GM21529 (cell line): ENCODE results near the gene C7orf25.

Experiments used
- ATAC-seq: cut with Tn5 transposase; IDR thresholded peaks from one replicate; pipeline ENCODE4 v1.9.1; 2021; ENCODE audit not compliant: unreplicated experiment

C7orf25 gene

DNA sequence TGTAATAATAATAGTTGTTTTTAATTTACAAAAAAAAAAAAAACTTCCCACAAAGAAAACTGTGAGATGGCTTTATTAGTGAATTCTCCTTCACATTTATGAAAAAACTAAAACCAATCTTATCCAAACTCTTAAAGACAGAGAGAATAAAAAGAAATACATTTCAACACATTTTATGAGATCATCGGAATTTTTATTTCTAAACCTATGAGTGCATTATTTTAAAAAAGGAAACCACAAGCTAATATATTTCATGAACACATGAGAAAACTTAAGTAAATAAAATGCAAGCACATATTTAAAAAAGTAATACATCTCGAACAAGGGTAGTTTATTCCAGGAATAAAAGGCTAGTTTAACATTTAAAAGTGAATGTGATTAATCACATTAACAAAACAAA lies 31.5 kb downstream of the C7orf25 start:
- ATAC-seq, result no peak

DNA sequence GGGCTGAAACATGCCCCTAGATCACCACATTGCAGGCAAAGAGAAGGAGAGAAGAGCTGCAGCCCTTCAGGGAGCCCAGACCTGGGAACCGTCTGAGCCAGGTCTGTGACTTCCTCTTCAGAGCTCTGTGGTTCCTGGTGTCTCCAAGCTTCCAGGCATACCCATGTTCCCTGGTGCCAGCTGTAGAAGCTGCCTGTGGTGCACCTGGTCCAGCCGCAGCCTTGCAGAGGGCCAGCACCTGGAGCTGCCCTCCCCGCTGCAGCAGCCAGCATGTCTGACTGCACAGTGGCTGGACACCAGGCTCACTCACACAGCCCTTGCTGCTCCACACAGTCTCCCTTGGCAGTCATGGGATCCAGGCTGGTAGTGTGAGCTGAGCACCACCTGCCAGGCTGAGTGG lies 33.6 kb downstream of the C7orf25 start:
- ATAC-seq, result no peak

DNA sequence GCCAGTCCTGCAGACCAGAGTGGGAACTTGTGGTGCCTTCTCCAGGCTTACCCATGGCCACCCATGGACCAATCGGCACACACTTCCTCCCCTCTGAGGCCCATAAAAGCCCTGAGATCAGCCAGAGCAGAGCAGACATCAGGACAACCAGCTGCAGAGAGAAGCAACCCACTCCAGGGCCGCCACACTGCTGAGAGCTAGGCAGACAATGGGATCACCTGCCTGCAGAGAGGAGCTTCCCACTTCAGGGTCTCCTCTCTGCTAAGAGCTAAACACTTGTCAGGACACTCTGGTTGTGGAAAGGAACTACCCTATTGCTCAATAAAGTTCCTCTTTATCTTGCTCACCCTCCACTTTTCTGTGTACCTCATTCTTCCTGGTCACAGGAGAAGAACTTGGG lies 34.0 kb downstream of the C7orf25 start:
- ATAC-seq, result no peak

DNA sequence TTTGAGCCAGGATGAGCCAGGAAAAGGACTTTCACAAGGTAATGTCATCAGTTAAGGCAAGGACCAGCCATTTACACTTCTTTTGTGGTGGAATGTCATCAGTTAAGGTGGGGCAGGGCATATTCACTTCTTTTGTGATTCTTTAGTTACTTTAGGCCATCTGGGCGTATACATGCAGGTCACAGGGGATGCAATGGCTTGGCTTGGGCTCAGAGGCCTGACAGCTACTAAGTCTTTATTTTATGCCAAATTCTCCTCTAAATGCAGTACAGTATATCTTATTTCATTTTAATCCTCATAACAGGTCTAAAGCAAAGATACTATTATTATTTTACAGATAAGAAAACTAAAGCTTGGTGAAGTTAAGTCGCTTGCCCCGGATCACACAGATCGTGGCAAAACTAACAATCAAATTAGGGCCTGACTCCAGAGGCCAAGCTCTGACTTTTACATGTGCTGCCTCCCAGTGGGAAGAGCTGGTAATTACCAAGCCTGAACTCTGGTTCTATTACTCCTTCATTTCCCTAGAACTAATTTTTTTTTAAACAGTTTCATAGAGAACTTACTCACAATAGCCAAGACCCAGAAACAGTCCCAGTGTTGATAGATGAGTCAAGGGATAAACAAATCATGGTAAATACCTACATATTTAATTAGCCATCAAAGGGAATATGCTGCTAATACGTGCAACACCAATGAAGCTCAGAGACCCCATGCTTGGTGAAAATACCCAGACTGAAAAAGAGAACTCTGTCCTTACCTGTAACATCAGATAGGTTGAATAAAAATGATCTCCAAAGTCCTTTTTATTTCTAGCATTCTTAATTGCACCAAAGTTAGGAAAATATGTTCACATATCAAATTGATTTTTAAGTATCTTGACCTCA lies 35.4 kb downstream of the C7orf25 start:
- ATAC-seq, result peak; percentile 84

DNA sequence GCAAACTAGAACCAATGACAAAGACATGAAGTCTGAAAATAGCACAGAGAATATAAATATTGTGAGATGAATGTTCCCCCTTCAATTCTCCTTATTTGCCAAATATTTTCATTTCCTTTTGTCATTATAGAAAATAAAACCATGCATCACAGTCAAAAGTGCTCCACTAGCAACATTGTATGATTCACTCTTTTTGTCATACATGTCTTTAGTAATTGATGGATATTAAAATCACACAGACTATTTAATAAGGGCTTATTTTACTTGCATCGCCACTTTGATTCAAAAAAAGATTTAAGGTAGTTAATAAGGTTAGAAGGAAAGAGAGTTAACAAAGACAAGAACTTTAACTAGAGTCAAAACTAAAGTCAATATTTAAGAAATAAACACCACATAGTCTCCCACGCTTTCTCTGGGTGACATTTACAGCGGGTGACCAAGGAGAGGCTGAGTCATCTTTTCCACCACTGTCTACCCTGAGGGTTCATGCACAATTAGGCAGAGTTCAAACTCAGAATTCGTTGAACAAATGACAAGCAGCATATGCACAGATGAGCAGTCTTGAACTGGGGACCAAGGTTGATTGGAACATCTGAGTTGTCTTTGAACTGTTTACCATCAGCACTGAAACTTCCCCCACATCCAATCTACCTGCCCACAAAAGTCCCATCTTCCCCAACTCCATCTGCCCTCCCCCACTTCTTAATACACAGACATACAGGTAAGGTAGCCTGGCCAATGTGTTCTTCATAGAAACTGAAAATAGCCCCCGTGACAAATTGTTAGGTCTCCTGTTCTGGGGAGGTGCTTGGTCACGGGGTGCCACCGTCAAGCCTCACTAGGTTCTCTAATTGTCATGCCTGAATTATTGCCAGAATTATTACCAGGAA lies 42.5 kb downstream of the C7orf25 start:
- peak; percentile 98 for ATAC-seq

DNA sequence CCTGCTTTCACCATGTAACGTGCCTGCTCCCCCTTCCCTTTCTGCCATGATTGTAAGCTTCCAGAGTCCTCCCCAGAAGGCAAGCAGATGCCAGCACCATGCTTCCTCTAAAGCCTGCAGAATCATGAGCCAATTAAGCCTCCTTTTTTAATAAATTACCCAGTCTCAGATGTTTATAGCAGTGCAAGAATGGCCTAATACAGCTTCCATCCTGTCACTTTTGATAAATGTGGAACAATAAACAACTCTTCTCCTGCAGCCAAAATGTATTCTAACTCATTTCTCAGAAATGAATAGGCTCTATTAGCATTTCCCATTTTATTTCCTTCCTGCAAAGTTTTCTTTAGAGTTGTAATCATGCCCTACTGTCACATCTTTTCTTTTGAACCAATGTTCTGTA lies 43.4 kb downstream of the C7orf25 start:
- ATAC-seq, result no peak
